ENCODE measurements around the gene CCDC183.
"Not testable (repeated sequence)": the region's sequence is repeated elsewhere in the genome, so short reads cannot be mapped to it uniquely, and the experiment has no call there.

DNA sequence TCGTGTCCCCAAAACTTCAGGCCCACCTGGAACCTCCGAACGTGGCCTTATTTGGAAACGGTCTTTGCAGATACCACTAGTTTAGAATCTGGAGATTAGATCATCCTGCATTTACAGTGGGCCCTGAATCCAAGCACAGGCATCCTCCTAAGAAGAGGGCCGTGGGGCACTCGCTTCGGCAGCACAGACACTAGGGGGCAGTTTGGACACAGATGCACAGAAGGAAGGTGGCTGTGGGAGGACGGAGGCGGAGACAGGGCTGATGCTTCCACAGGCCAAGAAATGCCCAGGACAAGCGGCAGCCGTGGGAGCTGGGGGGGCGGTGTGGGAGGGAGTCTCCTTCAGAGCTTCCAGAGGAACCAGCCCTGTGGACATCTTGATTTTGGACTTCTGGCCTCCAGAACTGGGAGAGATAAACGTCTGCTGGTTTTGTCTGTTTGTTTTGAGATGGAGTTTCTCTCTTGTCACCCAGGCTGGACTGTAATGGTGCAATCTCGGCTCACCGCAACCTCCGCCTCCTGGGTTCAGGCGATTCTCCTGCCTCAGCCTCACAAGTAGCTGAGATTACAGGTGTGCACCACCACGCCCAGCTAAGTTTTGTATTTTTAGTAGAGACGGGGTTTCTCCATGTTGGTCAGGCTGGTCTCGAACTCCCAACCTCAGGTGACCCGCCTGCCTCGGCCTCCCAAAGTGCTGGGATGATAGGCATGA is 35.1 kb upstream of the CCDC183 start:
- TF ChIP-seq, protein P1, sequence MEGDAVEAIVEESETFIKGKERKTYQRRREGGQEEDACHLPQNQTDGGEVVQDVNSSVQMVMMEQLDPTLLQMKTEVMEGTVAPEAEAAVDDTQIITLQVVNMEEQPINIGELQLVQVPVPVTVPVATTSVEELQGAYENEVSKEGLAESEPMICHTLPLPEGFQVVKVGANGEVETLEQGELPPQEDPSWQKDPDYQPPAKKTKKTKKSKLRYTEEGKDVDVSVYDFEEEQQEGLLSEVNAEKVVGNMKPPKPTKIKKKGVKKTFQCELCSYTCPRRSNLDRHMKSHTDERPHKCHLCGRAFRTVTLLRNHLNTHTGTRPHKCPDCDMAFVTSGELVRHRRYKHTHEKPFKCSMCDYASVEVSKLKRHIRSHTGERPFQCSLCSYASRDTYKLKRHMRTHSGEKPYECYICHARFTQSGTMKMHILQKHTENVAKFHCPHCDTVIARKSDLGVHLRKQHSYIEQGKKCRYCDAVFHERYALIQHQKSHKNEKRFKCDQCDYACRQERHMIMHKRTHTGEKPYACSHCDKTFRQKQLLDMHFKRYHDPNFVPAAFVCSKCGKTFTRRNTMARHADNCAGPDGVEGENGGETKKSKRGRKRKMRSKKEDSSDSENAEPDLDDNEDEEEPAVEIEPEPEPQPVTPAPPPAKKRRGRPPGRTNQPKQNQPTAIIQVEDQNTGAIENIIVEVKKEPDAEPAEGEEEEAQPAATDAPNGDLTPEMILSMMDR (IDR thresholded peaks at IDR 0.05) = peak; percentile 23 to 43 (median 31)
- not testable (repeated sequence) for TF ChIP-seq POLR2A (IDR thresholded peaks at IDR 0.05); EP300 (IDR thresholded peaks at IDR 0.05; ENCODE audit: low read depth); POLR2AphosphoS5 (IDR thresholded peaks at IDR 0.05)
